Osteocyte (in vitro differentiated cells): ENCODE measurements around the gene TMEM87B. TPM values are rescaled to one million over a fixed set of nuclear protein-coding genes. Genes with fewer than 3 reads are reported as not detected.

ENCODE experiments used
- DNase-seq: peaks from one replicate; pipeline ENCODE4 v3.0.0; 2021; ENCODE audit warnings: mixed read lengths; ENCODE audit not compliant: unreplicated experiment; ENCODE audit errors: extremely low spot score
- H3K27ac Mint-ChIP-seq: one replicate; pipeline ENCODE4 v1.8.0; 2021; ENCODE audit warnings: mild to moderate bottlenecking, mixed read lengths; ENCODE audit not compliant: unreplicated experiment
- H3K27me3 Mint-ChIP-seq: one replicate; pipeline ENCODE4 v1.8.0; 2021; ENCODE audit warnings: mixed read lengths; ENCODE audit not compliant: unreplicated experiment
- H3K36me3 Mint-ChIP-seq: one replicate; pipeline ENCODE4 v1.8.0; 2021; ENCODE audit warnings: mixed read lengths; ENCODE audit not compliant: unreplicated experiment
- H3K4me1 Mint-ChIP-seq: one replicate; pipeline ENCODE4 v1.8.0; 2021; ENCODE audit warnings: mixed read lengths; ENCODE audit not compliant: unreplicated experiment
- H3K4me3 Mint-ChIP-seq: one replicate; pipeline ENCODE4 v1.8.0; 2021; ENCODE audit warnings: mild to moderate bottlenecking, moderate library complexity, mixed read lengths; ENCODE audit not compliant: unreplicated experiment
- H3K9me3 Mint-ChIP-seq: one replicate; pipeline ENCODE4 v1.8.0; 2021; ENCODE audit warnings: mixed read lengths; ENCODE audit not compliant: unreplicated experiment
- CTCF ChIP-seq: fragments of 200-600 bp; sonication (generic); IDR thresholded peaks from 2 replicates; pipeline ENCODE4 v1.5.0; 2021; ENCODE audit warnings: antibody characterized with exemption, mild to moderate bottlenecking, moderate library complexity
- total RNA-seq: library from RNA; stranded (reverse); gene quantifications from 2 replicates; pipeline ENCODE4 v1.2.1, GENCODE V29; 2021

The TMEM87B gene
- total RNA-seq, 1 donor from 2014 or later = 10.4 TPM

GRCh38 chr2:112084689-112085374 lies 29.8 kb downstream of the TMEM87B start:
- peaks cover 5% of the 10 kb centered on the region for H3K4me1 Mint-ChIP-seq
- DNase-seq = no peak
- no peak overlapping the region for H3K4me3 Mint-ChIP-seq
- H3K9me3 Mint-ChIP-seq = no peaks in the 10 kb centered on the region
- no peak overlapping the region for H3K27ac Mint-ChIP-seq
- H3K36me3 Mint-ChIP-seq = peaks cover 78% of the 10 kb centered on the region
- no peak for TF ChIP-seq CTCF
- no peaks in the 10 kb centered on the region for H3K27me3 Mint-ChIP-seq

GRCh38 chr2:112085375-112085730 lies 30.3 kb downstream of the TMEM87B start:
- Mint-ChIP-seq H3K27ac (no peak overlapping the region), H3K4me1 (peaks cover 5% of the 10 kb centered on the region), H3K27me3 (no peaks in the 10 kb centered on the region), H3K9me3 (no peaks in the 10 kb centered on the region), H3K4me3 (no peak overlapping the region), H3K36me3 (peaks cover 82% of the 10 kb centered on the region)
- no peak for TF ChIP-seq CTCF
- no peak for DNase-seq

- peaks cover 3% of the 10 kb centered on the region for H3K4me1 Mint-ChIP-seq
- no peaks in the 10 kb centered on the region for H3K27me3 Mint-ChIP-seq
- H3K9me3 Mint-ChIP-seq = no peaks in the 10 kb centered on the region
- peaks cover 79% of the 10 kb centered on the region for H3K36me3 Mint-ChIP-seq
- no peak for TF ChIP-seq CTCF
- H3K27ac Mint-ChIP-seq = no peak overlapping the region
- no peak for DNase-seq
- no peak overlapping the region for H3K4me3 Mint-ChIP-seq
Observed at GRCh38 chr2:112085916-112086669, 31.0 kb downstream of the TMEM87B start.

- Mint-ChIP-seq H3K27ac (no peak overlapping the region), H3K4me3 (no peak overlapping the region), H3K27me3 (no peaks in the 10 kb centered on the region), H3K9me3 (no peaks in the 10 kb centered on the region), H3K36me3 (peaks cover 74% of the 10 kb centered on the region), H3K4me1 (peaks cover 8% of the 10 kb centered on the region)
- no peak for TF ChIP-seq CTCF
- DNase-seq = no peak
Observed at GRCh38 chr2:112087346-112088020, 32.4 kb downstream of the TMEM87B start.

- Mint-ChIP-seq H3K27ac (no peak overlapping the region), H3K4me3 (no peak overlapping the region), H3K4me1 (peaks cover 20% of the 10 kb centered on the region), H3K27me3 (no peaks in the 10 kb centered on the region), H3K36me3 (peaks cover 64% of the 10 kb centered on the region), H3K9me3 (no peaks in the 10 kb centered on the region)
- DNase-seq = no peak
- no peak for TF ChIP-seq CTCF
Observed at GRCh38 chr2:112089375-112089774, 34.3 kb downstream of the TMEM87B start.
